CD14-positive monocyte (primary cell): ENCODE data around the gene LRRFIP1. TPM values are rescaled to one million over a fixed set of nuclear protein-coding genes. Genes with fewer than 3 reads are reported as not detected.

ENCODE experiments used
- DNase-seq, 3 donors: peaks; one replicate each; pipeline ENCODE4 v3.0.0-alpha.2; 2011 to 2022
- H2AFZ ChIP-seq: 2 replicates; pipeline ENCODE4 v1.6.0; 2012; ENCODE audit warnings: mild to moderate bottlenecking, low read depth, low read length, inconsistent platforms; ENCODE audit not compliant: insufficient read depth, poor library complexity, severe bottlenecking
- H3K27ac ChIP-seq, 2 donors: 1 replicate in 1 of 2; 2 replicates in 1 of 2; pipeline ENCODE4 v1.5.1; 2012 to 2013; ENCODE audit warnings: low read length in 2 of 2, control low read depth in 1 of 2, inconsistent platforms in 1 of 2, low read depth in 1 of 2, mild to moderate bottlenecking in 1 of 2
- H3K27me3 ChIP-seq, 2 donors: one replicate each; pipeline versions ENCODE4 v1.6.0 to v1.6.1; 2011 to 2013; ENCODE audit warnings: low read length in 2 of 2; ENCODE audit not compliant: control insufficient read depth in 2 of 2, insufficient read depth in 2 of 2
- H3K36me3 ChIP-seq, 2 donors: replicated peaks in 1 of 2; 1 replicate in 1 of 2; 2 replicates in 1 of 2; pipeline versions ENCODE4 v1.5.1 to v1.6.1; 2012 to 2013; ENCODE audit warnings: low read length in 2 of 2, control low read depth in 1 of 2, inconsistent platforms in 1 of 2, mild to moderate bottlenecking in 1 of 2; ENCODE audit not compliant: insufficient read depth in 2 of 2, control insufficient read depth in 1 of 2
- H3K4me1 ChIP-seq, 2 donors: 1 replicate in 1 of 2; 2 replicates in 1 of 2; pipeline versions ENCODE4 v1.5.1 to v1.6.1; 2012 to 2013; ENCODE audit warnings: low read length in 2 of 2, control low read depth in 1 of 2, inconsistent platforms in 1 of 2, mild to moderate bottlenecking in 1 of 2, moderate library complexity in 1 of 2; ENCODE audit not compliant: insufficient read depth in 2 of 2, control insufficient read depth in 1 of 2
- H3K4me2 ChIP-seq: replicated peaks from 2 replicates; pipeline ENCODE3; 2012; ENCODE audit warnings: low read length, moderate library complexity, mild to moderate bottlenecking; ENCODE audit not compliant: poor library complexity, severe bottlenecking; ENCODE audit errors: extremely low read depth
- H3K4me3 ChIP-seq, 3 experiments: fragments of 200-600 bp in 1 of 3; sonication (generic) in 1 of 3; replicated peaks in 1 of 3; 1 replicate in 2 of 3; 2 replicates in 1 of 3; pipeline ENCODE4 v1.5.1; 2011 to 2013; ENCODE audit warnings: low read length in 3 of 3, mild to moderate bottlenecking in 3 of 3, control low read depth in 2 of 3, low read depth in 2 of 3, inconsistent platforms in 1 of 3, moderate library complexity in 1 of 3
- H3K79me2 ChIP-seq: 2 replicates; pipeline ENCODE4 v1.6.0; 2012; ENCODE audit warnings: mild to moderate bottlenecking, control low read depth, inconsistent platforms, low read length, moderate library complexity; ENCODE audit not compliant: insufficient read depth
- H3K9ac ChIP-seq: 2 replicates; pipeline ENCODE4 v1.6.0; 2017; ENCODE audit warnings: low read length, mild to moderate bottlenecking; ENCODE audit not compliant: insufficient read depth, poor library complexity, severe bottlenecking
- H3K9me3 ChIP-seq, 2 donors: replicated peaks in 1 of 2; 1 replicate in 1 of 2; 2 replicates in 1 of 2; pipeline versions ENCODE4 v1.5.1 to v1.6.1; 2012 to 2013; ENCODE audit warnings: low read length in 2 of 2, control low read depth in 1 of 2; ENCODE audit not compliant: control insufficient read depth in 1 of 2, insufficient read depth in 1 of 2
- H4K20me1 ChIP-seq: 2 replicates; pipeline ENCODE4 v1.6.0; 2012; ENCODE audit warnings: mild to moderate bottlenecking, low read length, control low read depth, moderate library complexity; ENCODE audit not compliant: insufficient read depth
- H3K27ac Mint-ChIP-seq, 7 donors: one replicate each; pipeline ENCODE4 v1.8.0; 2020; ENCODE audit warnings: mild to moderate bottlenecking in 7 of 7, mixed read lengths in 7 of 7, moderate library complexity in 6 of 7, inconsistent platforms in 2 of 7
- H3K27me3 Mint-ChIP-seq, 3 donors: one replicate each; pipeline ENCODE4 v1.8.0; 2021 to 2022; ENCODE audit warnings: low read depth in 3 of 3, mild to moderate bottlenecking in 3 of 3, mixed read lengths in 3 of 3, moderate library complexity in 3 of 3, inconsistent platforms in 1 of 3
- H3K36me3 Mint-ChIP-seq, 2 donors: one replicate each; pipeline ENCODE4 v1.8.0; 2020; ENCODE audit warnings: mixed read lengths in 2 of 2, inconsistent platforms in 1 of 2, mild to moderate bottlenecking in 1 of 2
- H3K4me1 Mint-ChIP-seq: one replicate; pipeline ENCODE4 v1.8.0; 2020; ENCODE audit warnings: mild to moderate bottlenecking, mixed read lengths
- H3K4me3 Mint-ChIP-seq, 2 donors: one replicate each; pipeline ENCODE4 v1.8.0; 2020; ENCODE audit warnings: mild to moderate bottlenecking in 2 of 2, mixed read lengths in 2 of 2, moderate library complexity in 1 of 2
- H3K9me3 Mint-ChIP-seq, 7 donors: one replicate each; pipeline ENCODE4 v1.8.0; 2020 to 2022; ENCODE audit warnings: mixed read lengths in 7 of 7, mild to moderate bottlenecking in 6 of 7, moderate library complexity in 6 of 7, inconsistent platforms in 2 of 7
- CTCF ChIP-seq: fragments of 200-600 bp; IDR thresholded peaks from one replicate; pipeline ENCODE4 v1.8.0; 2022; ENCODE audit warnings: antibody characterized with exemption, mild to moderate bottlenecking
- WGBS: methylation state at CpG from one replicate; pipeline ENCODE4 v1.1.5; 2013; ENCODE audit warnings: missing lambda C conversion rate; ENCODE audit not compliant: insufficient coverage; 5-methylcytosine and 5-hydroxymethylcytosine counted together
- intact Hi-C, 2 donors: fragments of 100-400 bp; cut with micrococcal nuclease; formaldehyde crosslinking; loops; one replicate each; pipeline versions ENCODE4 v1.15.0 to v1.15.1; 2023
- polyA plus RNA-seq, 3 donors: library from polyadenylated mRNA; depleted of rRNA in 1 of 3; unstranded in 2 of 3; stranded (reverse) in 1 of 3; fragments of 300-500 nt in 2 of 3; fragments of >200 nt in 1 of 3; fragmentation: Illumina TruSeq in 2 of 3; gene quantifications; 1 replicate in 2 of 3; 2 replicates in 1 of 3; pipeline ENCODE4 v1.2.3, GENCODE V29; 2012 to 2021

Gene LRRFIP1
- polyA plus RNA-seq, 3 donors: 67.3 to 148 (median 98.3) TPM

GRCh38 chr2:237735798-237736197 is 108.4 kb downstream of the LRRFIP1 start:
- intact Hi-C loops: no loop called here
- Histone ChIP-seq H3K9me3 (no peaks in the 10 kb centered on the region), H2AFZ (no peak overlapping the region), H3K9ac (no peak overlapping the region), H4K20me1 (peaks cover 100% of the 10 kb centered on the region), H3K4me3 (no peak overlapping the region), H3K4me1 (peaks cover 1 to 16% of the 10 kb centered on the region in 2 donors), H3K36me3 (peaks cover 34 to 83% of the 10 kb centered on the region in 2 donors), H3K79me2 (peaks cover 100% of the 10 kb centered on the region), H3K27me3 (no peaks in the 10 kb centered on the region), H3K4me2 (no peak overlapping the region), H3K27ac (peak overlapping the region in 1 of 2 donors; percentile 23)
- Mint-ChIP-seq H3K27me3 (no peaks in the 10 kb centered on the region), H3K9me3 (no peaks in the 10 kb centered on the region), H3K4me3 (no peak overlapping the region), H3K4me1 (peaks cover 58% of the 10 kb centered on the region), H3K36me3 (peaks cover 74 to 82% of the 10 kb centered on the region in 2 donors), H3K27ac (peak overlapping the region in 2 of 7 donors; percentile 36 to 50)
- no peak for DNase-seq
- TF ChIP-seq CTCF: no peak
- WGBS: no CpG with 5 or more reads among the region's 8 CpGs

GRCh38 chr2:237736783-237737182 is 109.4 kb downstream of the LRRFIP1 start:
- Mint-ChIP-seq H3K4me3 (no peak overlapping the region), H3K4me1 (peaks cover 57% of the 10 kb centered on the region), H3K36me3 (peaks cover 68 to 78% of the 10 kb centered on the region in 2 donors), H3K27me3 (no peaks in the 10 kb centered on the region), H3K27ac (peak overlapping the region in 4 of 7 donors; percentile 23 to 54 (median 31)), H3K9me3 (no peaks in the 10 kb centered on the region)
- no peak for TF ChIP-seq CTCF
- Histone ChIP-seq H3K27ac (no peak overlapping the region), H3K27me3 (no peaks in the 10 kb centered on the region), H3K36me3 (peaks cover 34 to 87% of the 10 kb centered on the region in 2 donors), H4K20me1 (peaks cover 100% of the 10 kb centered on the region), H3K9me3 (no peaks in the 10 kb centered on the region), H3K79me2 (peaks cover 100% of the 10 kb centered on the region), H3K4me2 (no peak overlapping the region), H3K9ac (no peak overlapping the region), H3K4me1 (peaks cover 4 to 20% of the 10 kb centered on the region in 2 donors), H2AFZ (no peak overlapping the region), H3K4me3 (no peak overlapping the region)
- no peak for DNase-seq
- intact Hi-C loops: no loop called here
- 96% methylated on average over 9 of the region's 13 CpGs for WGBS
